Measurements from ENCODE around the gene CEP135.

DNA sequence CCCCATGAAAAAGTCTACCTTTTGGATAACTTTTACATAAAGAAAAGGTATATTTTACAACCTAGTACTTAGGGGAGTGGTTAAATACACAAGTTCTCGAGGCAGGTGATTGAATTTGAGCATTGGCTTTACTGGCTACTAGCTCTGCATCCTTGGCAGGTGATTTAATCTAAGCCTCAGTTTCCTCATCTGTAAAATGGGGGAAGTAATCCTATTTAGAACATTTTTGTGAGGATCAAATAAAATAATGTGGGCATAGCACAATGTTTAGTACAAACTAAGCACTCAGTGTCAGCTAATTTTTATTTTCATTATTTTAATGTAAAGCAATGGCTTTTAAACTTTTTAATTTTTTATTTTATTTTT lies 102.9 kb downstream of the CEP135 start:
- TF ChIP-seq, protein P1, sequence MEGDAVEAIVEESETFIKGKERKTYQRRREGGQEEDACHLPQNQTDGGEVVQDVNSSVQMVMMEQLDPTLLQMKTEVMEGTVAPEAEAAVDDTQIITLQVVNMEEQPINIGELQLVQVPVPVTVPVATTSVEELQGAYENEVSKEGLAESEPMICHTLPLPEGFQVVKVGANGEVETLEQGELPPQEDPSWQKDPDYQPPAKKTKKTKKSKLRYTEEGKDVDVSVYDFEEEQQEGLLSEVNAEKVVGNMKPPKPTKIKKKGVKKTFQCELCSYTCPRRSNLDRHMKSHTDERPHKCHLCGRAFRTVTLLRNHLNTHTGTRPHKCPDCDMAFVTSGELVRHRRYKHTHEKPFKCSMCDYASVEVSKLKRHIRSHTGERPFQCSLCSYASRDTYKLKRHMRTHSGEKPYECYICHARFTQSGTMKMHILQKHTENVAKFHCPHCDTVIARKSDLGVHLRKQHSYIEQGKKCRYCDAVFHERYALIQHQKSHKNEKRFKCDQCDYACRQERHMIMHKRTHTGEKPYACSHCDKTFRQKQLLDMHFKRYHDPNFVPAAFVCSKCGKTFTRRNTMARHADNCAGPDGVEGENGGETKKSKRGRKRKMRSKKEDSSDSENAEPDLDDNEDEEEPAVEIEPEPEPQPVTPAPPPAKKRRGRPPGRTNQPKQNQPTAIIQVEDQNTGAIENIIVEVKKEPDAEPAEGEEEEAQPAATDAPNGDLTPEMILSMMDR (IDR thresholded peaks at IDR 0.05), result no peak
- no peak for TF ChIP-seq POLR2A (IDR thresholded peaks at IDR 0.05)

Measured in Peyer's patch (tissue), 4 donors.